GM12878 (cell line): ENCODE measurements around the gene TNFRSF8. TPM values are rescaled to one million over a fixed set of nuclear protein-coding genes. Genes with fewer than 3 reads are reported as not detected.

Experiments used
- FOS ChIP-seq: IDR thresholded peaks from 3 replicates; pipeline ENCODE4 v1.6.1; 2011; ENCODE audit warnings: borderline replicate concordance; ENCODE audit not compliant: insufficient read length; ENCODE audit errors: extremely low read depth
- IKZF1 ChIP-seq: fragments of 450-650 bp; conservative IDR thresholded peaks from 2 replicates; pipeline ENCODE4 v1.6.1; 2017; ENCODE audit warnings: antibody characterized with exemption, mild to moderate bottlenecking
- MAX ChIP-seq: IDR thresholded peaks from 2 replicates; pipeline ENCODE4 v1.6.1; 2012; ENCODE audit warnings: low read depth, low read length, improper control_type of control experiment
- MEF2B ChIP-seq: fragments of 450-650 bp; IDR thresholded peaks from 2 replicates; pipeline ENCODE4 v1.6.1; 2018; ENCODE audit warnings: mild to moderate bottlenecking, moderate library complexity; ENCODE audit not compliant: partially characterized antibody, poor library complexity, severe bottlenecking
- NBN ChIP-seq: fragments of 450-650 bp; IDR thresholded peaks from 2 replicates; pipeline ENCODE4 v1.6.1; 2016
- NRF1 ChIP-seq: conservative IDR thresholded peaks from 2 replicates; pipeline ENCODE4 v1.6.1; 2011; ENCODE audit warnings: mild to moderate bottlenecking, low read depth, low read length, improper control_type of control experiment
- POU2F2 ChIP-seq: IDR thresholded peaks from 3 replicates; pipeline ENCODE4 v1.6.1; 2011; ENCODE audit warnings: low read depth, mild to moderate bottlenecking, low read length, borderline replicate concordance
- RB1 ChIP-seq: fragments of 450-650 bp; formaldehyde crosslinking; IDR thresholded peaks from 2 replicates; pipeline ENCODE4 v1.6.1; 2017; ENCODE audit warnings: mild to moderate bottlenecking, borderline replicate concordance
- SIN3A ChIP-seq: IDR thresholded peaks from 2 replicates; pipeline ENCODE4 v1.6.1; 2012; ENCODE audit warnings: low read depth, low read length, improper control_type of control experiment
- SMAD5 ChIP-seq: IDR thresholded peaks from 2 replicates; pipeline ENCODE4 v1.6.1; 2016; ENCODE audit warnings: antibody characterized with exemption, low read depth
- SMARCA5 ChIP-seq: fragments of 450-650 bp; IDR thresholded peaks from 2 replicates; pipeline ENCODE4 v1.6.1; 2017; ENCODE audit warnings: mild to moderate bottlenecking
- SUZ12 ChIP-seq: fragments of 200-600 bp; sonication (generic); IDR thresholded peaks from one replicate; pipeline ENCODE4 v1.6.1; 2018; ENCODE audit warnings: antibody characterized with exemption, mild to moderate bottlenecking; ENCODE audit not compliant: unreplicated experiment
- ZBTB33 ChIP-seq: fragments of 450-650 bp; IDR thresholded peaks from 2 replicates; pipeline ENCODE4 v1.6.1; 2017; ENCODE audit warnings: mild to moderate bottlenecking
- polyA plus RNA-seq, 11 experiments: library from polyadenylated mRNA; depleted of rRNA in 4 of 11; unstranded in 6 of 11; stranded (reverse) in 5 of 11; fragments of >200 nt; fragmentation: Nextera tagmentation in 4 of 11; fragmentation: Illumina TruSeq in 1 of 11; extraction: Ambion mirVana in 4 of 11; extraction: Trizol in 1 of 11; gene quantifications; 1 replicate in 1 of 11; 2 replicates in 10 of 11; pipeline versions ENCODE4 v1.2.1 to v1.2.3, GENCODE V29; 2011 to 2016; ENCODE audit warnings: inconsistent platforms in 2 of 11, missing spikeins in 2 of 11, low read depth in 1 of 11
- total RNA-seq, 4 experiments: library from RNA; depleted of rRNA in 3 of 4; stranded (reverse); fragments of >200 nt in 3 of 4; fragmentation: Illumina TruSeq in 1 of 4; extraction: Trizol in 1 of 4; gene quantifications; 2 replicates each; pipeline versions ENCODE4 v1.2.1 to v1.2.3, GENCODE V29; 2013 to 2021
- TF ChIP-seq, protein P1 (sequence below): IDR thresholded peaks from 2 replicates; pipeline ENCODE4 v1.6.1; 2011; ENCODE audit warnings: low read depth, low read length, improper control_type of control experiment, borderline replicate concordance

TNFRSF8 gene
- total and polyA plus RNA-seq, 10 of the 15 experiments (the other 5 are each of a cell fraction or from before 2014, with no cell fraction given): 9.8 to 114 (median 58.8) TPM

DNA sequence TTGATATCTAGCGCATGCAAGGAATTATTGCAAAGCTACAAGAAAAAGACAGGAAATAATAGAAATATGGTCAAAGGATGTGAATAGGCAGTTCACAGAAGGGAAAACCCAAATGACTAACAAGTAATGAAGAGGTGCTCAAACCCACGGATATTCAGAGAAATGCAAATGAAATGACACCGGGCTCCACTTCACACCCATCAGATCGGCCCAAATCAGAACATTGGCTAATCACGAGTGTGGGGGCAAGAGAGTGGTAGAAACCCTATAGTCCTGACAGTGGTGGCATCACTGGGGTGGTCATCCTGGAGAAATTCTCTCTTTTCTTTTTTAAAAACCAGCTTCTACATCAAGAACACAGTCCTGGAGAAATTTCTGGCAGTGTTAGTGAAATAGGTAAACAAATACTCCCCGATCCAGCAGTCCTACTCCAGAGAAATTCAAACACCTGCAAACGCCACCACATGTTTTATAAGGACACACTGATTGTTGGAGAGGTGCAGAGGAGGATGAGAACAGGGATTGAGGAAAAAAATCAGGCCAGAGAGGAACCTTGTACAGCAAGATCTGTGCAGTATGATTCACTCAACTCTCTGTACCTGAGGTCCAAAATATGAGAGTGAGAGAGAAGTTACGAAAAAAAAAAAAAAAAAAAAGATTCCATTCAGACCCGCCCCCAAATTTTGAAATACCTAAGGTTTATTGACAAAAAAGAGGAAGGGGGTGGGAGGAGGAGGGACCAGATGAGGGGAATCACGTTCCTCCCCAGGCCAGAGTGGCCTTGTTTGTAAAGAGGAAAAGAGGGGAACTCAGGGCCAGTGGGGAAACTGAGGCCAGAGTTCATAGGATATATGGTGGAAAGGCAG lies 94.5 kb downstream of the TNFRSF8 start (continued):
- TF ChIP-seq, protein P1, sequence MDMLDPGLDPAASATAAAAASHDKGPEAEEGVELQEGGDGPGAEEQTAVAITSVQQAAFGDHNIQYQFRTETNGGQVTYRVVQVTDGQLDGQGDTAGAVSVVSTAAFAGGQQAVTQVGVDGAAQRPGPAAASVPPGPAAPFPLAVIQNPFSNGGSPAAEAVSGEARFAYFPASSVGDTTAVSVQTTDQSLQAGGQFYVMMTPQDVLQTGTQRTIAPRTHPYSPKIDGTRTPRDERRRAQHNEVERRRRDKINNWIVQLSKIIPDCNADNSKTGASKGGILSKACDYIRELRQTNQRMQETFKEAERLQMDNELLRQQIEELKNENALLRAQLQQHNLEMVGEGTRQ: no peak
- peak; percentile 50; the same call in 1 of the 2 replicates for TF ChIP-seq IKZF1
- TF ChIP-seq RB1: no peak
- peak; percentile 34; the same call in 1 of the 2 replicates for TF ChIP-seq MAX
- no peak for TF ChIP-seq FOS
- TF ChIP-seq POU2F2: peak; percentile 89; the same call in 2 of the 3 replicates
- no peak for TF ChIP-seq NRF1
- TF ChIP-seq ZBTB33: no peak
- TF ChIP-seq SMAD5: no peak
- 0 out of 2 replicates have a peak, but pooled peaks have one; percentile 23 for TF ChIP-seq NBN
- TF ChIP-seq MEF2B: peak; percentile 23
- no peak for TF ChIP-seq SIN3A
- TF ChIP-seq SUZ12: no peak
- 0 out of 2 replicates have a peak, but pooled peaks have one; percentile 67 for TF ChIP-seq SMARCA5
